Stimulated activated CD8-positive, alpha-beta memory T cell treated with anti-CD3 and anti-CD28 coated beads, Interleukin-15, amount 100 ng/mL, for 48 hours (primary cell): ENCODE results near the gene PSMA7.

Source experiments
- DNase-seq, 2 donors: peaks; one replicate each; pipeline ENCODE4 v3.0.0-alpha.2; 2020; ENCODE audit warnings: low read depth in 2 of 2

Gene PSMA7

GRCh38 chr20:62143081-62143956 is at the start of gene PSMA7, which contains the start of gene SS18L1:
TSS of gene PSMA7 (minus strand) at chr20:62143394. CDS start at chr20:62143303, 91 bp downstream.
TSS of gene SS18L1 (plus strand) at chr20:62143769. CDS start at chr20:62143821, 52 bp downstream.
- DNase-seq, result peak; percentile 75 to 81

DNA sequence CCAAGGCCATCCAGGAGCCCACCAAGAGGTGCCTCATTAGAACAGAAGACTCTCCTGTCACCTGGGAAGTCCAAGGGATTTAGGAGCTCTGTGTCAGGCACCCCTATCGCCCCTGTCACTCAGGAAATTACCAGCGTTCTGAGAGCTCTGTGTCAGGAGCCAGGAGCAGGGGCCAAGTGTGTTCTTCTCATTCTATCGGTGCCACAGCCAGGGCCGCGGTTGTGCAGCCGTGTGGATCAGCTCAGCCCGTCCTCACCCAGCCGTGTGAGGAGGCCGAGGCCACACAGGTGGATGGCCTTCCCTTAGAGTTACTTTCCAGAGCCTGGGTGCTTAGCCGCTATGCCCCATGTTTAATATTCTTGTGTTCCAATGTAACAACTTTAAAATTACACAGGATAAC is 49.4 kb upstream of the PSMA7 start:
- no peak for DNase-seq

GRCh38 chr20:62191781-62192559 is 48.8 kb upstream of the PSMA7 start:
- no peak for DNase-seq

DNA sequence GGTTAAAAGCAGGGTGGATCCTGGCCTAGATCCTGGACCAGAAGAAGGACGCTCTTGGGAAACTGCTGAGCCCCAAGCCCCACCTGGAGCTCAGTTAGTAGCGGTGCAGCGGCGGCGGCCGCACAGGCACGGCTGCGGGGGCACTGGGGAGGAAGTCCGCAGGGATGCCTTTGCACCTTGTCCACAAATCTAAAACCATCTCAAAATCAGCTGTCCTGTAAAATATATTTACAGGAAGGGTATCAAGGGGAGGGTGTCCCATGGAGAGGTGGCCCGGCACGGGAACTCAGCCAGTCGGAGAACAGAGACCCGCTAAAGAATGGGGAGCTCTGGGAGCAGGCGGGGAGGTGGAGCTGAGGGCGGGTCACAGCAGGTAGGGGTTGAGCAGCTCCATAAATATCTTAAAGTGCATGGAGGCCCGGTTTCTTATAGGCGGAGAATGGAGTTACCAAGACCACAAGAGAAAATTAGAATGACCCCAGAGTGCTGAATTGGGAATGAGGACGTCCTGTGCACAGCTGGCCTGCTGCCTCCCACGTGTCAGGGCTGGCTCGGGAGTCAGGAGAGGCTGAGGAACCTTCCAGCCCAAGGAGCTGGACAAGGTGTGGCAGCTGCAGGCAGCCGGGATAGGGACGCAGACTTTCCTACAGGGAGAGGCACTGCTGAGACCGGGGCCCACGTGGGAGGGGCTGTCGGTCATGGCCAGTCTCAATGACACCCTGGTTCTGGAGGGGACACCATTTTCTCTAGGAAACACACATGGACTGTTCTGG is 47.6 kb upstream of the PSMA7 start:
- no peak for DNase-seq

- no peak for DNase-seq
Measured at GRCh38 chr20:62186887-62187866, 44.0 kb upstream of the PSMA7 start.

DNA sequence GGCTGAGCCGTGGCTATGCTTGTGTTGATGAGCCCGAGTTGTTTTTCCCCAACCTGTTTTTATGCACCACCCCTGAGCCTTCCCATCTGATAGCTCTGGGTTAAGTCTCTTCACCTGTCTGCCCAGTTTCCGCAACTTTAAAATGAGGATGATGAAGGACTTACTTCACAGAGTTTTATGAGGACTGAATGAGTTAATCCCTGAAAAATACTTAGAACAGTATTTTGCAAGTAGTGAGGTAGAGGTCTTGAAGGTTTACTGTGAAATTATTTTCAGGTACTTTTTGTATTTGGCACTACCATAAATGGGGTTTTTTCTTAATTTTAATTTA is 42.9 kb upstream of the PSMA7 start:
- DNase-seq, result no peak

DNA sequence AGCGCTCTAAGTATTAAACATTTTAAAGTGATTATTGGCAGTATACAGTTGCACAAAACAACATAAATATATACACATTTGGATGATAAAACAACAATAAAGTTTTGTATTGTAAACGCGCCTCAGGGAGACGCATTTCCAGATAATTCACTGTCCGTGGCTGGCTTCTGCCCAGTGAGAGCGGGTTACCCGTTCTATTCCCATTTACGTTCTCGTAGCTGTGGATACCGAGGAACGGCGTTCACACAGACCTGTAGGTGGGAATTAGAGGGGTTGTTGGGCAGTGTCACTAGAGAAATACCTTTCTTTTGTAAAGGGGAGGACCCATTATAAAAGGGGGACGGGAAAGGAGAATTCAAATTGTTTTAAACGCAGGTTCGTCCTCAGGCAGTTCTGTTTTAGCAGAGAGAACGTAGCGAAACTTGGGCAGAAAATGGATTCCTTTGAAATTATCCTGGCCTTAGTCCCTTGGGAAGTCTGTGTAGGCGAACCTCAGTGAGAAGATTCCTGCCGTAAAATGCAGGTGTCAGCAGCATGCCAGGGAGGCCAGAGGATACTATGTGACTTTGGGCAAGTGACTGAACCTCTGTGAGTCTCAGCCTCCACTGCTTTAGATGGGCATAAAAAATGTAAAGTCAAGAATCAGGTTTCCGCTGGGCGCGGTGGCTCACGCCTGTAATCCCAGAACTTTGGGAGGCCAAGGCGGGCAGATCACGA is 40.4 kb upstream of the PSMA7 start:
- DNase-seq, result no peak

GRCh38 chr20:62182469-62183425 is 39.6 kb upstream of the PSMA7 start, which contains the start of gene MTG2:
TSS of gene MTG2 (plus strand) at chr20:62183028. CDS start at chr20:62193421, 10,393 bp downstream.
- DNase-seq, result peak; percentile 94

DNA sequence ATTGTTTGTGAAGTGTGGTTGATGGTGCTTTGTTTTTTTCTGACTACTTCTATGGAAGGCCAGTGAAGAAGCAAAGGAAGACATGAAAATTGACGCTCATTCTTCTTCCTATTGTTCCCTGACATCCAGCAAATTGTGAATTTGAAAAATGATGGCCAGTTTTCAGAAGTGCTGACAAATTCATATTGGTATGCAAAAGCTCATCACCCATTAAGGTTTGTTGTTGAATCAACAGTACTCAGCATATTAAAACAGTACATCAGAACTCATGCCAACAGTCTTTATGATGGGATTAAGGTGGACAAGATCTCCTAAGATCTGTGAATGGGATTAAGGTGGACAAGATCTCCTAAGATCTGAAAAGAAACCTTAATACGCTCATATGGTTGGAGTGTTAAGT is 38.6 kb upstream of the PSMA7 start:
- DNase-seq, result no peak

DNA sequence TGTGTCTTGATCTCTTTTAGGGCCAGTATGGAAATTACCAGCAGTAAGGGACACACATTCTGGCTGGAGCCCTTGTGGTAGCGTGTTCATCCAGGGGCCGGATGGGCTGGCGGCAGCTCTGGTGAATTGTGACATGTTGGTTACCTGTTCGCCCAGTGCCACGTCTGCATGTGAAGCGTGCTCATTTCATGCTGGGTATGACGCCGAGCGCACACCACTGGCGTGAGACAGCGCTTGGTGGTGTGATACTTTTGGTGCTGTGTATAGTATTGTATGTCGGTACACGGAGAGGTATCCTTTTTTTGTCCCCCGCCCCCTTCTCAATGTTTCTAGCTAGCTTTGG is 35.9 kb upstream of the PSMA7 start:
- no peak for DNase-seq

DNA sequence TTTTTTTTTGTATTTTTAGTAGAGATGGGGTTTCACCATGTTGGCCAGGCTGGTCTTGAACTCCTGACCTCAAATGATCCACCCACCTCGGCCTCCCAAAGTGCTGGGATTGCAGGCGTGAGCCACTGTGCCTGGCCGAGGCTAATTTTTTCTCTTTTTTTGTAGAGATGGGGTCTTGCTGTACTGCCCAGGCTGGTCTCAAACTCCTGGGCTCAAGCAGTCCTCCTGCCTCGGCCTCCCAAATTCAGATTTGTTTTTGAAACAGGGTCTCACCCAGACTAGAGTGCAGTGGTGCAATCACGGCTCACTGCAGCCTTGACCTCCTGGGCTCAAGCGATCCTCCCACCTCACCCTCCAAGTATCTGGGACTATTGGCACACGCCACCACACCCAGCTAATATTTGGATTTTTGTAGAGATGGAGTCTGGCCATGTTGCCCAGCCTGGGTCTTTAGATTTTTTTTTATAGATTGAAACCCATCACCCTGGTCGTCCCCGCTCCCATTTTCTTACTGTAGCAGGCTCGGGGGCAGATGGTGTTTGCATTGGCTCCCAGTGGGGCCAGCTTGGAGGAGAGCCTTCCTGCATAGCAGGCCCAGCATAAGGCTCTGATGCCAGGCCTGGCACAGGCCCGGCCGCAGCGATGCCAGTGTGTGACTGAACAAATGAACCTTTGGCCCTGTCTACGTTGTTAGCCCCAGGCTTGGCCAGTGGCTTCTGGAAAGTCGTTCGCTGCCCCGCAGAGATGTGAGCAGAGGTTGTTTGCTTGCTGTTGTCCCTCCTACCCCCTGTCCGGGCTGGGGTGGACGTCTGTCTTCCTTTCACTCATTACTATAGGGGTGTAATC is 35.3 kb upstream of the PSMA7 start:
- no peak for DNase-seq

DNA sequence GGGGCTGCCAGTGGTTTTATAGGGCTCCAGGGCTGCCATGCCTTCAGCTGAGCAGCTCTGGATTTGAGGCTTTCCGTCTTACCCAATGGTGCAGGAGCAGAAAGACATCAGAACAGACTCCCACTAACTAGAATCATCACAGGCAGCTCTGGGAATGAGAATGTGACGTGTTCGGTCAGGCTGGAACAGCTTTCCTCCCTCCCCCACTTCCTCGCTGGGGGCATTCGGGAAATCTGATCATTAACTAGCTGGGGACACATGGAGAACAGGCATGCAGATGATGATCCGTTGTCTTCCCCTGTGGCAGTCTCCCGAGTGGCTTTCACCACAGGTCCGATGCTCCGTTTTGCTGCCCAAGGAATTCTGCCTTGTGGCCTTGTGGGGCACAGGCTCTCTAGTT is 34.1 kb upstream of the PSMA7 start:
- DNase-seq, result no peak

- no peak for DNase-seq
Measured at GRCh38 chr20:62176866-62177265, 33.7 kb upstream of the PSMA7 start.

DNA sequence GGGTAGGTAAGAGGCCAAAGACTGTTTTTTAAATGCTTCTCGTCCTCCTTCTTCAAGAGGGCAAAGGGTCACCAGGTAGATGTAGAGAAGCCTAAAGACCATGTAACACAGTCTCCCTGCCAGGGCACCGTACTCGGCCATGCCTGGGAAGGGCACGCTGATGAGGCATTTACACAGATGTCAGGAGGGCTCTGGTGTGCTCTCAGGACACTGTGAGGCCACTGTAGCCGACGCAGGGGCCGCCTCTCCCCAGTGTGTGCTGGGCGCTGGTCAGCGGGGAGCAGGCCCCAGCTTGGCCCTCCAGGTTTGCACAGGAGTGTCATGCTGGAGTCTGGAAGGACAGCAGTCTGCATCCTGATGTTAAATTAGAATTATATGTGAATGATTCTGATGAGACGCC is 32.5 kb upstream of the PSMA7 start:
- no peak for DNase-seq

GRCh38 chr20:62174870-62175624 is 31.9 kb upstream of the PSMA7 start:
- DNase-seq, result no peak

DNA sequence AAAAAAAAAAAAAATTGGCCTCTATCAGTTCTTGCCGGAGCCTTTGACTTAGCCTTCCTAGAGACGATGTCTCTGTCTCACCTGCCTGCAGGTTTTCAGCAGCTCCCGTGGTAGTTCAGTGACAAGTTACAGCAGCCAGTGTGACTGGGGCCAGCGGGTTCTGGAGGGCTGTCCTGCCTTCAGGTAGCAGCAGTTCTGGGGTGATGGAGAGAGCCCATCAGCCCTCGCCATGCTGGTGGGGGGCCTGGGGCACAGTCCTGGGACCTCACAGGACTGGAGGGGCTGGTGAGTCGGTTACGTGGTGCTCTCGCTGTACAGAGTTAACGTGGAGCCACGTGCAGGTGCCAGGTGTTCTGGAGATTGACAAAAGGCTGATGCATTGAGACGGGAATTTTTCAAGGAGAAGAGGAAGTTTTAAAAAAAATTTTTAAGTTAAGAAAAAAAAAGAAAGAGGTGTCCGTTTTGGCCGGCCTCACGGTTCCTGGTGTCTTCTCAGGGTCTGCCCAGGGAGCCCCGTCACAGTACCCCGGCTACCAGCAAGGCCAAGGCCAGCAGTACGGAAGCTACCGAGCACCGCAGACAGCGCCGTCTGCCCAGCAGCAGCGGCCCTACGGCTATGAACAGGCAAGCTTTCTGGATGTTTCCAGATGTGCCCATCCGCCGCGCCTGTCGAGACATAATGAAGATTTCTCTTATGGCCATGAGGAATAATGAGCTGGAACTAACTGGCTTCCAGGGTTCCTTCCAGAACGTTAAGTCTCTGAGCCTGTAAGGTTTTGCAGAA is 31.0 kb upstream of the PSMA7 start:
- DNase-seq, result no peak

GRCh38 chr20:62172666-62173065 is 29.5 kb upstream of the PSMA7 start:
- DNase-seq, result no peak
